ENCODE results near the gene PTPRU.

GRCh38 chr1:29271724-29272123, 35.4 kb downstream of the PTPRU start:
- TF ChIP-seq CTCF (tag by site-specific recombination; IDR thresholded peaks at IDR 0.05) (no peak), ZNF529 (tag by site-specific recombination; IDR thresholded peaks at IDR 0.05; ENCODE audit: insufficient replicate concordance) (no peak), ZNF274 (IDR thresholded peaks at IDR 0.05; ENCODE audit: low read length) (no peak), ZNF274 (tag by site-specific recombination; IDR thresholded peaks at IDR 0.05; ENCODE audit: borderline replicate concordance) (no peak), ZBTB17 (tag by site-specific recombination; IDR thresholded peaks at IDR 0.05) (no peak), PRDM4 (tag by site-specific recombination; IDR thresholded peaks at IDR 0.05) (no peak), ZNF311 (tag by site-specific recombination; IDR thresholded peaks at IDR 0.05; ENCODE audit: borderline replicate concordance) (no peak), ZNF280C (tag by site-specific recombination; IDR thresholded peaks at IDR 0.05) (no peak)
